HK-2 (cell line): ENCODE results near the gene LIPM.

ENCODE experiments used
- DNase-seq: peaks from one replicate; pipeline ENCODE4 v3.0.0-alpha.2; 2018; ENCODE audit not compliant: unreplicated experiment

Gene LIPM

GRCh38 chr10:88802523-88803285 lies at the start of gene LIPM:
Gene LIPM (plus strand): TSS chr10:88802730. CDS start chr10:88802897, 167 bp downstream.
- DNase-seq = no peak

- DNase-seq = no peak
Observed at GRCh38 chr10:88754287-88754686, 48.2 kb upstream of the LIPM start.

- DNase-seq = no peak
Observed at GRCh38 chr10:88755753-88756152, 46.8 kb upstream of the LIPM start.

GRCh38 chr10:88756660-88757059 lies 45.9 kb upstream of the LIPM start:
- DNase-seq = no peak

- no peak for DNase-seq
Observed at GRCh38 chr10:88759366-88760101, 43.0 kb upstream of the LIPM start, which contains the start of gene LIPN. Gene LIPN (plus strand): TSS chr10:88760020. CDS start chr10:88761406, 1,386 bp downstream.

GRCh38 chr10:88762906-88763305 lies 39.6 kb upstream of the LIPM start:
- DNase-seq = no peak

GRCh38 chr10:88763441-88763840 lies 39.1 kb upstream of the LIPM start:
- no peak for DNase-seq

GRCh38 chr10:88764110-88764509 lies 38.4 kb upstream of the LIPM start:
- no peak for DNase-seq

- no peak for DNase-seq
Observed at GRCh38 chr10:88765816-88766215, 36.7 kb upstream of the LIPM start.

GRCh38 chr10:88769384-88769783 lies 33.1 kb upstream of the LIPM start:
- no peak for DNase-seq

GRCh38 chr10:88781206-88781605 lies 21.3 kb upstream of the LIPM start:
- no peak for DNase-seq

- DNase-seq = no peak
Observed at GRCh38 chr10:88782222-88782621, 20.3 kb upstream of the LIPM start.

GRCh38 chr10:88783724-88784123 lies 18.8 kb upstream of the LIPM start:
- no peak for DNase-seq

GRCh38 chr10:88786032-88786770 lies 16.3 kb upstream of the LIPM start:
- DNase-seq = no peak

- DNase-seq = no peak
Observed at GRCh38 chr10:88787463-88787862, 15.1 kb upstream of the LIPM start.

- no peak for DNase-seq
Observed at GRCh38 chr10:88788924-88789323, 13.6 kb upstream of the LIPM start.

GRCh38 chr10:88791924-88792323 lies 10.6 kb upstream of the LIPM start:
- DNase-seq = peak; percentile 30

- no peak for DNase-seq
Observed at GRCh38 chr10:88792661-88793060, 9.9 kb upstream of the LIPM start.

- no peak for DNase-seq
Observed at GRCh38 chr10:88793712-88794299, 8.7 kb upstream of the LIPM start.

GRCh38 chr10:88794731-88795130 lies 7.8 kb upstream of the LIPM start:
- DNase-seq = no peak

GRCh38 chr10:88800152-88801125 lies 2.1 kb upstream of the LIPM start:
- no peak for DNase-seq
